Measurements from ENCODE around the gene DCBLD2. TPM values are rescaled to one million over a fixed set of nuclear protein-coding genes. Genes with fewer than 3 reads are reported as not detected.

DCBLD2 gene
- total and polyA plus RNA-seq, 9 of the 15 experiments (the other 6 are each of a cell fraction or from before 2014, with no cell fraction given), result 2.7 to 14.6 (median 7.4) TPM

- FAIRE-seq, result no peak
- in situ Hi-C loops (cut with MboI), result no loop called here
- Histone ChIP-seq H3K79me2 (ENCODE audit: control insufficient read depth, insufficient read depth, low read length) (no peaks in the 10 kb centered on the region), H2AFZ (ENCODE audit: low read depth, low read length) (no peak overlapping the region), H3K9ac (ENCODE audit: insufficient read depth in 1 of 2, low read depth in 2 of 2, low read length in 2 of 2) (no peak overlapping the region), H3K9me1 (ENCODE audit: control insufficient read depth, insufficient read depth, low read length) (no peaks in the 10 kb centered on the region), H3K4me2 (ENCODE audit: insufficient read depth, low read length) (no peak overlapping the region), H3K36me3 (ENCODE audit: control insufficient read depth, insufficient read depth, low read length) (no peaks in the 10 kb centered on the region), H4K20me1 (replicated peaks; ENCODE audit: control insufficient read depth, insufficient read depth, low read length) (no peaks in the 10 kb centered on the region), H3K9me3 (replicated peaks; ENCODE audit: control insufficient read depth, insufficient read depth, low read depth, low read length) (no peaks in the 10 kb centered on the region), H3K4me1 (replicated peaks in 1 of 2; ENCODE audit: control insufficient read depth in 2 of 2, insufficient read depth in 2 of 2, low read length in 2 of 2) (no peaks in the 10 kb centered on the region), H3K27me3 (ENCODE audit: control insufficient read depth in 2 of 2, insufficient read depth in 2 of 2, low read length in 2 of 2) (no peaks in the 10 kb centered on the region; a peak in 1 of 5 replicates), H3K27ac (ENCODE audit: extremely low read depth, low read depth, low read length) (no peak overlapping the region), H3K4me3 (no peak overlapping the region)
- no peak for DNase-seq (ENCODE audit: extremely low read depth in 1 of 4, low spot score in 3 of 4)
- POLR2A ChIA-PET, result no interaction called here
- BruUV-seq (replicated peaks), result no TSS peak
- TF ChIP-seq ZBTB33 (CRISPR knock-in tag; IDR thresholded peaks at IDR 0.05), result no peak
- TF ChIP-seq ZNF408 (CRISPR knock-in tag; IDR thresholded peaks at IDR 0.05; ENCODE audit: low read depth), result no peak
- no peak for TF ChIP-seq GABPA (tag; conservative IDR thresholded peaks at IDR 0.05; ENCODE audit: low read depth)
- whole genome bisulfite sequencing (ENCODE audit: insufficient coverage, low coverage, missing lambda C conversion rate), result 0% methylated on average over 3 of the region's 3 CpGs
- intact Hi-C loops (cut with micrococcal nuclease), result no loop called here
- ATAC-seq, result no peak
- CTCF ChIA-PET (ENCODE audit: low intra/inter-chr PET ratio), result no interaction called here
These were observed 125.9 kb downstream of the DCBLD2 start for GRCh38 chr3:98775459-98776139.
